ENCODE results near the gene LAMC1.

DNA sequence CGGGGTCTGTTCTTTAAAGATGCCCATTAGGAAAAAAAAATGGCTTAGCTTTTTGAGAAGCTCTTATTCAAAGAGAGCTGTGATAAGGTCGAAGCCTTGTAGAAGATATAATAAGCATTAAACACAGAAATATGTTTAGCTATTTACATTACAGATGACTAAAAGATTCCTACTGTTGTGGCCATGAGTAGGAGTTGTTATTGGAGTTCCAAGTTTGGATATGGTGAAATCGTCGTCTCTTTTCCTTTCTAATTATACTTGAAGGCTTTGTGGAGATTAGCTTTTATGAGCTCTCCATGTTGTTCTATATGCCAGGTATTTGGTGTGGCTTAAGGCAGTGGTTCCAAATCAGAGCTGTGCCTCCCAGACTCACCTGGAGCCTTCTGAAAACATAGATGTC, 82.9 kb downstream of the LAMC1 start:
- no peak for TF ChIP-seq CTCF (IDR thresholded peaks at IDR 0.05)
- no peak for TF ChIP-seq POLR2AphosphoS5 (IDR thresholded peaks at IDR 0.05; ENCODE audit: low read depth, low read length)

Measured in Panc1 (cell line).